ENCODE measurements around the gene MRPS31.
"Not testable (repeated sequence)": the region's sequence is repeated elsewhere in the genome, so short reads cannot be mapped to it uniquely, and the experiment has no call there.

GRCh38 chr13:40782971-40783370 lies 12.0 kb upstream of the MRPS31 start:
- not testable (repeated sequence) for TF ChIP-seq POLR2A (IDR thresholded peaks at IDR 0.05; ENCODE audit: low read length); GATA1 (IDR thresholded peaks at IDR 0.05; ENCODE audit: low read depth, low read length)
